Stimulated activated CD4-positive, alpha-beta T cell treated with anti-CD3 and anti-CD28 coated beads, Interleukin-4, amount 100 ng/mL, for 24 hours (primary cell): ENCODE results near the gene EFCAB14.
"Not testable (repeated sequence)": the region's sequence is repeated elsewhere in the genome, so short reads cannot be mapped to it uniquely, and the experiment has no call there.

Source experiments
- DNase-seq: peaks from one replicate; pipeline ENCODE4 v3.0.0-alpha.2; 2020

The EFCAB14 gene

DNA sequence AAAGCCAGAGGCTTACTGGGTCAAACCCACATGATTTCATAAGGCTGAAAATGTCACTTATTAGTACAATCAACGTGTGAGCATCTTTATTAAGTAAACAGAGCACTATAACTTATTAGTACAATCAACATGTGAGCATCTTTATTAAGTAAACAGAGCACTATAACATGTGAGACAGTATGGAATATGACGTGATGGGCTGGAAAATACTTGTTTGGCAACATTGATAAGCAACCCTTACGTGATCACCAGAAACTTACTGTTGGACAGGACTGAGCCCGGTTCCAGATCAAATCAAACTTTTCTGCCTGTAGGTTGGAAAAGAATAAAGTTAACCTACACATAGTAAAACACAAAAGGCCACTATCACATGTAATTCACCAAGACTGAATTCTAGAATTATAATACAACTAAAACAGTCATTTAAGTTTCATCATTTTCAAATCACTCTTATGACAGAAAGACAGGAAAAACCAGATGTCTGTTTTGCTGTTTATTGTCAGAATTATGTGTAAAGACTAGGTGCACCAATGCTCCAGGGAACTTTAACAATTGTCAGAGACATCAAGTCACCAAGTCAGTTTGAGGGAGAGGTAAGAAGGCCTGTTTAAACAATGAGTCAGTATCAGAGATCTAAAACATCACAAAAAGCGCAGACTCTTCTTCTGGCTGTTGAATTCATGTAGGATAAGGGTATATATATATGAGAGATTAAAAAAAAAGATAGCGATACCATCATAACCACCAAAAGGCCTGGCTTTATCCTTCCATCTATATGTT is 66.4 kb downstream of the EFCAB14 start:
- no peak for DNase-seq

DNA sequence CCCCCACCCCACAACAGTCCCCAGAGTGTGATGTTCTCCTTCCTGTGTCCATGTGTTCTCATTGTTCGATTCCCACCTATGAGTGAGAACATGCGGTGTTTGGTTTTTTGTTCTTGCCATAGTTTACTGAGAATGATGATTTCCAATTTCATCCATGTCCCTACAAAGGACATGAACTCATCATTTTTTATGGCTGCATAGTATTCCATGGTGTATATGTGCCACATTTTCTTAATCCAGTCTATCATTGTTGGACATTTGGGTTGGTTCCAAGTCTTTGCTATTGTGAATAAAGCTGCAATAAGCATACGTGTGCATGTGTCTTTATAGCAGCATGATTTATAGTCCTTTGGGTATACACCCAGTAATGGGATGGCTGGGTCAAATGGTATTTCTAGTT is 67.8 kb downstream of the EFCAB14 start:
- not testable (repeated sequence) for DNase-seq

DNA sequence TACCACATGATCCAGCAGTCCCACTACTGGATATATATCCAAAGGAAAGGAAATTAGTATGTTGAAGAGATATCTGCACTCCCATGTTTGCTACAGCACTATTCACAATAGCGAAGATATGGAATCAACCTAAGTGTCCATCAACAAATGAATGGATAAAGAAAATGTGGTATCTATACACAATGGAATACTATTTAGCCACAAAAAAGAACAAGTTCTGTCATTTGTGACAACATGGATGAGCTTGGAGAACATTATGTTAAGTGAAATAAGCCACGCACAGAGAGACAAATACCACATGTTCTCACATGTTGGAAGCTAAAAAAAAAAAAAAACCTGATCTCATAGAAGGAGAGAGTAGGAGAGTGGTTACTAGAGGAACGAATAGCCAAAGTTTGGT is 68.4 kb downstream of the EFCAB14 start:
- DNase-seq, result no peak

- DNase-seq, result no peak
Observed at GRCh38 chr1:46649764-46650163, 69.2 kb downstream of the EFCAB14 start.

- DNase-seq, result no peak
Observed at GRCh38 chr1:46647611-46648010, 71.3 kb downstream of the EFCAB14 start.

- no peak for DNase-seq
Observed at GRCh38 chr1:46646844-46647243, 72.1 kb downstream of the EFCAB14 start.

DNA sequence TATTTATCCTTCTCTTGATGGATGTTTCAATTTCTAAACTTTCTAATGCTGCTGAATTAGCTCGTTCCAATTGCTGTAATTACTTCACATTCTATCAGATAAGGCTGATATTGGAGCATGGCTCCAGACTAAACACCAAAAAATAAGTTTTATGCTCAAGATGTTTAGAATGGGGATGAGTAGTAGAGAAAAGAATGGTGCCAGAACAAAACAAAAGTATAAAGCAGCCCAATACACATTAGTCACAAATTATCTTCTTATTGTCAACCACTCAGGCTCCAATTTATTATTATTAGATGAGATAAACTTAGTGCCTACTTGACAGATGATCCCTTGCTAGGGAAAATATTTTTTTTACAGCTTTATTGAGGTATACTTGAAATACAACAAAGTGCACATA is 72.6 kb downstream of the EFCAB14 start:
- DNase-seq, result no peak

DNA sequence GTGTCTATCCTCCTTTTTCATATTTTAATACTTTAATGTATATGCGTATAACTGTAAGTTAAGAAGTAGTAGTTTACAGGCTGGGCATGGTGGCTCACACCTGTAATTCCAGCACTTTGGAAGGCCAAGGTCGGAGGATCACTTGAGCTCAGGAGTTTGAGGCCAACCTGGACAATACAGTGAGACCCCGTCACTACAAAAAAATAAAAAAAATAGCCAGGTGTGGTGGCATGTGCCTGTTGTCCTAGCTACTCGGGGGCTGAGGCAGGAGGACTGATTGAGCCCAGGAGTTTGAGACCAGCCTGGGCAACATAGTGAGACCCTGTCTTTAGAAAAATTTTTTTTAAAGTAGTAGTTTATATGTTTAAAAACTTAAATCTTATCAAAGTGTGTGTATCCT is 73.1 kb downstream of the EFCAB14 start:
- DNase-seq, result no peak

DNA sequence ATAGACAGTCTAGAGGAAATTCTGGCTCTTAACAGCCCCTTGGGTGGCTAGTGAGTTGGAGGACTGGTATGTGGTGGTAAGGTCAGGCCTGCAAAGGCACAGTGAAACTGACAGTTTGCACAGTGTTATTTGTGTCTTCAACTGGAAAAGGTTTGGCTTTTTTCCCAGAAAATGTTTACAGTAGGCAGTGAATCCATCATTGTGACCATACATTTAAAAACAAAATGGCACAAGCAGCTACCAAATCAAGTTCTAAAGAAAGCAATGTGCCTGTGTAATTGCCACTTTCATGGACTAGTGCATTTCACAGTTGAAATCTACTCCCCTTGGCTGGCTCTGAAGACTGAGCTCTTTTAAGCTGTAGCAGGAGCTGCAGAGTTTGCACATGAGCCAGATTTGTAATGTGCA is 75.5 kb downstream of the EFCAB14 start:
- no peak for DNase-seq

DNA sequence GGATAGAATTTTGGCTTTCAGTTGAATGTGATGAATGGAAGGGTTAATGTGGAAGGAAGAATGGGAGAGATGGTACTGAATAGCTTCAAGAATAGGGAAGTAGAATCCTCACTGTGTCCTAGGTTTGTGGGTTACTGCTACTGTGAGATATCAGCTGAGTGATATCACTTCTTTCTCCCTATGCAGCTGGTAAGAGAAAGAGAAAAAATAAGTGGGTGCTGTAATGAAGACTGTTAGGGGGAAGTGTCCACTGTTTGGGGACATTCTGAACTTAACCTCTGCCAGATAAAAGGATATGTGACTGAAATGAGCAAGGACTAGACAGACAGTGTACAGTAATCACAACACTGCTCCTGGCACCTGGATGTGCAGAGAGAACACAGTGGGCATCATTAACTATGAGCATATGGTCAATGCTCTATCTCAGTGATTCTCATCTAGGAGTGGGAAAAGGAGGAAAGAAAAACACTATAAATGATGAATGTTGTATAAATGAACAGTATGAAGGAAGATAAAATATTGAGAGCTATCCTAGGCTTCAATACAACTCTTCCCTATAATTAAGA is 76.7 kb downstream of the EFCAB14 start:
- no peak for DNase-seq

GRCh38 chr1:46639547-46639946 is 79.4 kb downstream of the EFCAB14 start:
- no peak for DNase-seq

DNA sequence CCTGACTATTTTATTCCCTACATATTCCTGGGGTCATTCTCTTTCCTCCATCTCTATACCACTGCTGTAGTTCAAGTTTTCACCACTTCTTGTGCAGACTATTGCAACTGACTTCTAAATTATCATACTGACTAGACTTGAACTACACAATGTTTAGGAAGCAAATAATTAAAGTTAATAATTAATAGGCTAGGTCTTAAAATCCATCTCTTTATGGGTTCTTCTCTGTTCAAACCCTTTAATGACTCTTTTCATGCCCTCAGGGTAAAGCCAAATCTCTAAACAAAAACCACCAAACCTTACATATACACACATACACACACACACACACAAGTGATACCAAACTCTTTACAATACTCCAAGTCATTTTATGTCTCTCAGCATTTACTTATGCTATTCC is 80.0 kb downstream of the EFCAB14 start:
- no peak for DNase-seq

DNA sequence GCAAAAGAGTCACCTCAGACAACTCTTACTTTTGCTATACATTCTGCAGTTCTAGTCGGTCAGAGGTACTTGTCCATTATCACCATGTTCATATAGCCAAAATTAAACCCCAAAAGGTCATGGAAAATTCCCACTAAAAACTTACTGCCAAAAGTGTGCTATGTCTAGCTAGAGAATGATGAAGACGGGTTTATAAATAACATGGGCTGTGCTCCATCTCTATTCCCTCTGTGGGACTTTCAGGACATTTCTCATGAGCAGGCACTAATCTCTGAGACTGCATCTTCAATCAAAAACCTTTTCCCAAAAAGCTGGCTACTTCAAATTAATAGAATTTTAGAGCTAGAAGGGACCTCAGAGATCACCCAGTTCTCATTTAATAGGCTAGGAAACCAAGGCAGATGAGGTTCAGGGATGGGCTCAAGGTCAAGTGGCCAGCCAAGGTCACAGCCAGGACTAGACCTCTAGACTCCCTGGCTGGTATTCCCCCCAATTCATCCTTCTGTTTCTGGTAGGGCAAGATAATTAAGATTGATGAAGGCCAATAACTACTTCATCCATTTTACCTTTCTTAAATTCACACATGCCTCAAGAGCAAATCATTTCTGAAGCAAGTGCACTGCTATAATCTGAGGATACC is 81.3 kb downstream of the EFCAB14 start:
- DNase-seq, result no peak

- DNase-seq, result no peak
Observed at GRCh38 chr1:46635205-46635604, 83.7 kb downstream of the EFCAB14 start.

GRCh38 chr1:46630719-46631118 is 88.2 kb downstream of the EFCAB14 start:
- no peak for DNase-seq
